Hematopoietic multipotent progenitor cell treated with erythropoietin and hydrocortisone succinate and interleukin-3 and kit ligand, for 15 days (in vitro differentiated cells): ENCODE data around the gene MYADM.
A peak's percentile ranks its signal among the peaks of the same experiment; 100 is the strongest.
"Not testable (repeated sequence)": the region's sequence is repeated elsewhere in the genome, so short reads cannot be mapped to it uniquely, and the experiment has no call there.

Experiments used
- DNase-seq: peaks from one replicate; pipeline ENCODE4 v3.0.0-alpha.2; 2015; ENCODE audit warnings: low spot score

Gene MYADM

GRCh38 chr19:53868892-53869804, 1.5 kb downstream of the MYADM start:
- DNase-seq = peak; percentile 50

GRCh38 chr19:53869805-53870484, 2.3 kb downstream of the MYADM start:
- DNase-seq = not testable (repeated sequence)

GRCh38 chr19:53870485-53870844, 2.8 kb downstream of the MYADM start:
- DNase-seq = no peak

GRCh38 chr19:53871454-53871853, 3.8 kb downstream of the MYADM start:
- DNase-seq = no peak

GRCh38 chr19:53872762-53873161, 5.1 kb downstream of the MYADM start:
- DNase-seq = no peak

GRCh38 chr19:53873773-53874605, 6.3 kb downstream of the MYADM start:
- DNase-seq = no peak

GRCh38 chr19:53874606-53874990, 6.9 kb downstream of the MYADM start:
- DNase-seq = no peak

- DNase-seq = no peak
Observed at GRCh38 chr19:53875602-53876325, 8.1 kb downstream of the MYADM start.

- DNase-seq = no peak
Observed at GRCh38 chr19:53876651-53877224, 9.1 kb downstream of the MYADM start.

- DNase-seq = no peak
Observed at GRCh38 chr19:53877361-53877766, 9.7 kb downstream of the MYADM start.

GRCh38 chr19:53878776-53879139, 11.1 kb downstream of the MYADM start:
- DNase-seq = no peak

- DNase-seq = peak; percentile 28
Observed at GRCh38 chr19:53879140-53880081, 11.7 kb downstream of the MYADM start.

GRCh38 chr19:53880711-53881481, 13.2 kb downstream of the MYADM start:
- no peak for DNase-seq

GRCh38 chr19:53881482-53882390, 14.1 kb downstream of the MYADM start, which contains the start of gene PRKCG:
Gene PRKCG, plus strand, starts transcription at chr19:53882197. Its CDS starts 298 bp downstream, at chr19:53882495.
- no peak for DNase-seq

GRCh38 chr19:53882391-53883050, 14.8 kb downstream of the MYADM start:
- no peak for DNase-seq

- no peak for DNase-seq
Observed at GRCh38 chr19:53883231-53883661, 15.6 kb downstream of the MYADM start.

GRCh38 chr19:53883741-53884140, 16.1 kb downstream of the MYADM start:
- no peak for DNase-seq

GRCh38 chr19:53884256-53884655, 16.6 kb downstream of the MYADM start:
- no peak for DNase-seq
